Measurements from ENCODE around the gene MAP2K5. TPM values are rescaled to one million over a fixed set of nuclear protein-coding genes. Genes with fewer than 3 reads are reported as not detected.

The MAP2K5 gene
- total and polyA plus RNA-seq, 7 donors, result 9.8 to 24.0 (median 16.5) TPM

- TF ChIP-seq, protein P1, sequence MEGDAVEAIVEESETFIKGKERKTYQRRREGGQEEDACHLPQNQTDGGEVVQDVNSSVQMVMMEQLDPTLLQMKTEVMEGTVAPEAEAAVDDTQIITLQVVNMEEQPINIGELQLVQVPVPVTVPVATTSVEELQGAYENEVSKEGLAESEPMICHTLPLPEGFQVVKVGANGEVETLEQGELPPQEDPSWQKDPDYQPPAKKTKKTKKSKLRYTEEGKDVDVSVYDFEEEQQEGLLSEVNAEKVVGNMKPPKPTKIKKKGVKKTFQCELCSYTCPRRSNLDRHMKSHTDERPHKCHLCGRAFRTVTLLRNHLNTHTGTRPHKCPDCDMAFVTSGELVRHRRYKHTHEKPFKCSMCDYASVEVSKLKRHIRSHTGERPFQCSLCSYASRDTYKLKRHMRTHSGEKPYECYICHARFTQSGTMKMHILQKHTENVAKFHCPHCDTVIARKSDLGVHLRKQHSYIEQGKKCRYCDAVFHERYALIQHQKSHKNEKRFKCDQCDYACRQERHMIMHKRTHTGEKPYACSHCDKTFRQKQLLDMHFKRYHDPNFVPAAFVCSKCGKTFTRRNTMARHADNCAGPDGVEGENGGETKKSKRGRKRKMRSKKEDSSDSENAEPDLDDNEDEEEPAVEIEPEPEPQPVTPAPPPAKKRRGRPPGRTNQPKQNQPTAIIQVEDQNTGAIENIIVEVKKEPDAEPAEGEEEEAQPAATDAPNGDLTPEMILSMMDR (IDR thresholded peaks at IDR 0.05), result no peak
- intact Hi-C loops (cut with DNase I), result loop anchor here (2.0 to 10.0 kb wide), 2 partner anchors 333 to 337 kb away; no protein-coding TSS in a partner anchor
- Histone ChIP-seq H3K27me3 (ENCODE audit: insufficient read depth in 3 of 3, low read length in 2 of 3) (no peaks in the 10 kb centered on the region), H3K4me3 (no peak overlapping the region), H3K9me3 (no peaks in the 10 kb centered on the region), H3K36me3 (ENCODE audit: insufficient read depth in 1 of 2, low read depth in 1 of 2) (no peaks in the 10 kb centered on the region), H3K4me1 (no peaks in the 10 kb centered on the region), H3K27ac (no peak overlapping the region)
- 57 to 62% (median 61%) methylated on average over 13 of the region's 13 CpGs for WGBS, 3 donors
- DNase-seq, result no peak
- ATAC-seq, result no peak
These were observed 40.6 kb upstream of the MAP2K5 start for GRCh38 chr15:67501836-67502461.

- no peak for ATAC-seq
- no peaks in the 10 kb centered on the region for H3K27me3 ChIP-seq (ENCODE audit: insufficient read depth in 3 of 3, low read length in 2 of 3)
- WGBS, 3 donors, result 87 to 90% (median 88%) methylated on average over 6 of the region's 6 CpGs
- intact Hi-C loops (cut with DNase I), result loop anchor here in 1 of 2 donors (10.0 kb wide), 1 partner anchor 331 kb away; no protein-coding TSS in a partner anchor
- no peak overlapping the region for H3K27ac ChIP-seq
- TF ChIP-seq, protein P1 (IDR thresholded peaks at IDR 0.05), result no peak
- H3K4me3 ChIP-seq, result no peak overlapping the region
- H3K36me3 ChIP-seq (ENCODE audit: insufficient read depth in 1 of 2, low read depth in 1 of 2), result peaks cover 0 to 4% of the 10 kb centered on the region in 2 donors
- H3K4me1 ChIP-seq, result no peaks in the 10 kb centered on the region
- H3K9me3 ChIP-seq, result no peaks in the 10 kb centered on the region
- DNase-seq, result no peak
These were observed 38.4 kb upstream of the MAP2K5 start for GRCh38 chr15:67504056-67504455.

DNA sequence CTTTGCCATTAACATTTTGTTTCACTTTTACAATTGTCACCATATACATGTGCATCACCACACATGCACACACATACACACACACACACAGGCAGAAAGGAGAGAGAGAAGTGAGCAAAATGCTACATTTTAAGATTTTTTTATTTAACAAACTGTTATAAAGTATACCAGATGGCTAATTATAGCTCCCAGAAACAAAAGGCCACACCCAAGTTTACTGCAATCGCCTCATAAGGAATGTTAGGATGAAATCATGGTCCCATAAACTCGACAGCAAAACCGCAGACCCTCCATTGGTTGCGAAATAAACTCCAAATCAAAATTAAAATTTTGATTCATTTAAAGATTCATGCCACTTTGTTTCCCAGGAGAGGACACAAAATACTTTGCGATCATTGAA is 37.7 kb upstream of the MAP2K5 start:
- no peaks in the 10 kb centered on the region for H3K27me3 ChIP-seq (ENCODE audit: insufficient read depth in 3 of 3, low read length in 2 of 3)
- no peak for DNase-seq
- 85 to 90% (median 87%) methylated on average over 5 of the region's 5 CpGs for WGBS, 3 donors
- no peak overlapping the region for H3K27ac ChIP-seq
- no peak for ATAC-seq
- no peaks in the 10 kb centered on the region for H3K4me1 ChIP-seq
- no peaks in the 10 kb centered on the region for H3K9me3 ChIP-seq
- H3K4me3 ChIP-seq, result no peak overlapping the region
- intact Hi-C loops (cut with DNase I), result loop anchor here in 1 of 2 donors (10.0 kb wide), 1 partner anchor 330 kb away; no protein-coding TSS in a partner anchor
- peaks cover 0 to 12% of the 10 kb centered on the region in 2 donors for H3K36me3 ChIP-seq (ENCODE audit: insufficient read depth in 1 of 2, low read depth in 1 of 2)
- TF ChIP-seq, protein P1 (IDR thresholded peaks at IDR 0.05), result no peak

- H3K36me3 ChIP-seq (ENCODE audit: insufficient read depth in 1 of 2, low read depth in 1 of 2), result peaks cover 0 to 23% of the 10 kb centered on the region in 2 donors
- intact Hi-C loops (cut with DNase I), result loop anchor here in 1 of 2 donors (10.0 kb wide), 1 partner anchor 329 kb away; no protein-coding TSS in a partner anchor
- H3K4me1 ChIP-seq, result no peaks in the 10 kb centered on the region
- H3K9me3 ChIP-seq, result no peaks in the 10 kb centered on the region
- no peak overlapping the region for H3K4me3 ChIP-seq
- no peak overlapping the region for H3K27ac ChIP-seq
- TF ChIP-seq, protein P1 (IDR thresholded peaks at IDR 0.05), result no peak
- DNase-seq (no peak), ATAC-seq (no peak)
- H3K27me3 ChIP-seq (ENCODE audit: insufficient read depth in 3 of 3, low read length in 2 of 3), result no peaks in the 10 kb centered on the region
- WGBS, 3 donors, result 82 to 87% (median 83%) methylated on average over 5 of the region's 5 CpGs
These were observed 36.6 kb upstream of the MAP2K5 start for GRCh38 chr15:67505675-67506572.

Data from psoas muscle (tissue), 8 donors.